ENCODE results near the gene USHBP1. TPM values are rescaled to one million over a fixed set of nuclear protein-coding genes. Genes with fewer than 3 reads are reported as not detected.

USHBP1 gene
- total RNA-seq, 2 experiments from 2014 or later = not detected

- Histone ChIP-seq H3K27ac (ENCODE audit: low read depth in 1 of 2, low read length in 2 of 2) (no peak overlapping the region), H3K36me3 (ENCODE audit: insufficient read depth, low read length) (no peaks in the 10 kb centered on the region), H3K4me1 (ENCODE audit: insufficient read depth, low read length) (peaks cover 18% of the 10 kb centered on the region), H3K27me3 (ENCODE audit: control insufficient read depth in 1 of 2, insufficient read depth in 2 of 2, low read length in 2 of 2) (no peaks in the 10 kb centered on the region), H3K4me3 (ENCODE audit: low read length) (no peak overlapping the region), H3K9me3 (ENCODE audit: control insufficient read depth in 1 of 2, insufficient read depth in 1 of 2, low read length in 2 of 2) (no peaks in the 10 kb centered on the region)
- peak; percentile 88 for TF ChIP-seq CTCF (IDR thresholded peaks at IDR 0.05)
- ChIA-PET CTCF (interaction anchor here (0.7 to 3.0 kb wide), 10 partner anchors 11 to 178 kb away, joined by 3 to 21 read pairs (median 3); partner anchors contain the start of genes ANKLE1, DDA1 and USE1), POLR2A (no interaction called here)
- intact Hi-C loops (cut with DNase I, micrococcal nuclease) = loop anchor here (1.0 to 10.0 kb wide), 4 partner anchors 22 to 206 kb away; no protein-coding TSS in a partner anchor
- Mint-ChIP-seq H3K36me3 (ENCODE audit: low read depth) (no peaks in the 10 kb centered on the region), H3K4me1 (ENCODE audit: low read depth) (peaks cover 5% of the 10 kb centered on the region), H3K27me3 (no peaks in the 10 kb centered on the region), H3K27ac (no peak overlapping the region), H3K9me3 (no peaks in the 10 kb centered on the region), H3K4me3 (no peak overlapping the region)
- ATAC-seq (ENCODE audit: poor library complexity) = peak; percentile 100
- peak; percentile 83 to 94 (median 89) for DNase-seq
Measured at GRCh38 chr19:17260842-17261325, 3.7 kb downstream of the USHBP1 start.

- peaks cover 14% of the 10 kb centered on the region for H3K4me1 ChIP-seq (ENCODE audit: insufficient read depth, low read length)
- no peaks in the 10 kb centered on the region for H3K27me3 Mint-ChIP-seq
- ATAC-seq (ENCODE audit: poor library complexity) (no peak), DNase-seq (no peak)
- H3K4me1 Mint-ChIP-seq (ENCODE audit: low read depth) = peaks cover 5% of the 10 kb centered on the region
- no peaks in the 10 kb centered on the region for H3K27me3 ChIP-seq (ENCODE audit: control insufficient read depth in 1 of 2, insufficient read depth in 2 of 2, low read length in 2 of 2)
- intact Hi-C loops (cut with DNase I, micrococcal nuclease) = loop anchor here (1.0 to 10.0 kb wide), 4 partner anchors 23 to 207 kb away; no protein-coding TSS in a partner anchor
- H3K9me3 ChIP-seq (ENCODE audit: control insufficient read depth in 1 of 2, insufficient read depth in 1 of 2, low read length in 2 of 2) = no peaks in the 10 kb centered on the region
- H3K36me3 ChIP-seq (ENCODE audit: insufficient read depth, low read length) = no peaks in the 10 kb centered on the region
- H3K36me3 Mint-ChIP-seq (ENCODE audit: low read depth) = no peaks in the 10 kb centered on the region
- no peak overlapping the region for H3K27ac ChIP-seq (ENCODE audit: low read depth in 1 of 2, low read length in 2 of 2)
- no peak overlapping the region for H3K27ac Mint-ChIP-seq
- H3K9me3 Mint-ChIP-seq = no peaks in the 10 kb centered on the region
- H3K4me3 ChIP-seq (ENCODE audit: low read length) = no peak overlapping the region
- POLR2A ChIA-PET = no interaction called here
- no peak for TF ChIP-seq CTCF (IDR thresholded peaks at IDR 0.05)
- CTCF ChIA-PET = interaction anchor here (0.7 to 3.0 kb wide), 8 partner anchors 10 to 177 kb away, joined by 3 to 21 read pairs (median 3); partner anchors contain the start of genes ANKLE1, DDA1 and USE1
- no peak overlapping the region for H3K4me3 Mint-ChIP-seq
Measured at GRCh38 chr19:17259934-17260333, 4.6 kb downstream of the USHBP1 start.

DNA sequence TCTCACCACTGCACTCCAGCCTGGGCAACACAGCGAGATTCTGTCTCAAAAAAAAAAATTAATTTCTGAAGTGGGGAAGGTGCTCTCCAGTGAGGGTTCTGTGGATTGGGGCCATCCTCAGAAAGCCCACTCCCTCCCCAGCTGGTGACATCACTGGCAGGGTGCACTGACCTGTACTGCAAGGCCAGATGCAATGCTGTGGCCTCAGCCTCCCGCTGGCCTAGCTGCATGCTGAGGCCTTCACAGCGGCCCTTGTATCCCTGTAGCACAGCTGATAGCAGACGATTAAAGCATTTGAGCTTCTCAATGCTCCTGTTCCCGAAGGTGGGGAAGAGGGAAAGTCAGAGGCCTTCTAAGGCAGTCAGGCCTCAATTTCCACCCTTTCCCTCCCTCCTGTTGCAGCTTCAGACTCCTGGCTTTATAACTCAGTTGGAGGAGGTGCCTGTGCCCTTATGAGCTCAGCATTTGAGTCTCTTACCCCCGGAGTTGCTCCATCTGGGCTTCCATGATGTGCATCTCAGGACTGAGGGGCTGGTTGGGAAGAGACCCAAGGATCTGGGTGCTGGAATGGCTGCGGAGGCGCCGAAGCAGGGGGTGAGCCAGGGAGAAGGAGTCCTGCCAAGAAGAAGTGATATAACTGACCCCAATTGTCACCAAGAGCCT is 5.3 kb downstream of the USHBP1 start:
- Mint-ChIP-seq H3K27ac (no peak overlapping the region), H3K9me3 (no peaks in the 10 kb centered on the region), H3K4me3 (no peak overlapping the region), H3K4me1 (ENCODE audit: low read depth) (peaks cover 5% of the 10 kb centered on the region), H3K36me3 (ENCODE audit: low read depth) (no peaks in the 10 kb centered on the region), H3K27me3 (no peaks in the 10 kb centered on the region)
- ChIA-PET POLR2A (no interaction called here), CTCF (interaction anchor here (3.0 kb wide), 1 partner anchor 24 kb away, joined by 21 read pairs; the partner anchor contains the start of gene ANKLE1)
- Histone ChIP-seq H3K27ac (ENCODE audit: low read depth in 1 of 2, low read length in 2 of 2) (no peak overlapping the region), H3K9me3 (ENCODE audit: control insufficient read depth in 1 of 2, insufficient read depth in 1 of 2, low read length in 2 of 2) (no peaks in the 10 kb centered on the region), H3K4me1 (ENCODE audit: insufficient read depth, low read length) (peaks cover 7% of the 10 kb centered on the region), H3K36me3 (ENCODE audit: insufficient read depth, low read length) (no peaks in the 10 kb centered on the region), H3K4me3 (ENCODE audit: low read length) (no peak overlapping the region), H3K27me3 (ENCODE audit: control insufficient read depth in 1 of 2, insufficient read depth in 2 of 2, low read length in 2 of 2) (no peaks in the 10 kb centered on the region)
- ATAC-seq (ENCODE audit: poor library complexity) (no peak), DNase-seq (no peak)
- no peak for TF ChIP-seq CTCF (IDR thresholded peaks at IDR 0.05)
- intact Hi-C loops (cut with DNase I, micrococcal nuclease) = no loop called here

Data from CD4-positive, alpha-beta T cell (primary cell).